Muscle of leg (tissue), 11 donors: ENCODE measurements around the gene C1QTNF1. TPM values are rescaled to one million over a fixed set of nuclear protein-coding genes. Genes with fewer than 3 reads are reported as not detected.

Experiments used
- DNase-seq: peaks from one replicate; pipeline ENCODE4 v3.0.0; 2013
- H3K27ac ChIP-seq: one replicate; pipeline ENCODE4 v1.5.1; 2013; ENCODE audit warnings: mild to moderate bottlenecking, low read length, control low read depth
- H3K27me3 ChIP-seq: one replicate; pipeline ENCODE4 v1.6.1; 2013; ENCODE audit warnings: low read length; ENCODE audit not compliant: control insufficient read depth, insufficient read depth
- H3K36me3 ChIP-seq: one replicate; pipeline ENCODE4 v1.6.1; 2013; ENCODE audit warnings: low read length; ENCODE audit not compliant: control insufficient read depth, insufficient read depth
- H3K4me1 ChIP-seq: one replicate; pipeline ENCODE4 v1.6.1; 2013; ENCODE audit warnings: low read length; ENCODE audit not compliant: control insufficient read depth, insufficient read depth
- H3K4me3 ChIP-seq: one replicate; pipeline ENCODE4 v1.5.1; 2013; ENCODE audit warnings: low read length, control low read depth
- H3K9me3 ChIP-seq: replicated peaks from 2 replicates; pipeline ENCODE4 v1.6.1; 2013; ENCODE audit warnings: low read depth, low read length; ENCODE audit not compliant: control insufficient read depth
- WGBS: methylation state at CpG from one replicate; pipeline ENCODE4 v1.1.5; 2013; ENCODE audit warnings: missing lambda C conversion rate; ENCODE audit not compliant: insufficient coverage; 5-methylcytosine and 5-hydroxymethylcytosine counted together
- polyA plus RNA-seq, 8 donors: library from polyadenylated mRNA; unstranded; fragments of 120-200 nt; gene quantifications; one replicate each; pipeline versions ENCODE4 v1.2.1 to v1.2.3, GENCODE V29; 2013; ENCODE audit warnings: inconsistent platforms in 1 of 8, low replicate concordance in 1 of 8; ENCODE audit not compliant: insufficient read length in 8 of 8, insufficient read depth in 1 of 8
- total RNA-seq: library from RNA; stranded (reverse); fragments of 120-200 nt; gene quantifications from one replicate; pipeline ENCODE4 v1.2.4, GENCODE V29; 2013

The C1QTNF1 gene
- total and polyA plus RNA-seq, 9 donors = 3.3 to 10.9 (median 5.8) TPM

DNA sequence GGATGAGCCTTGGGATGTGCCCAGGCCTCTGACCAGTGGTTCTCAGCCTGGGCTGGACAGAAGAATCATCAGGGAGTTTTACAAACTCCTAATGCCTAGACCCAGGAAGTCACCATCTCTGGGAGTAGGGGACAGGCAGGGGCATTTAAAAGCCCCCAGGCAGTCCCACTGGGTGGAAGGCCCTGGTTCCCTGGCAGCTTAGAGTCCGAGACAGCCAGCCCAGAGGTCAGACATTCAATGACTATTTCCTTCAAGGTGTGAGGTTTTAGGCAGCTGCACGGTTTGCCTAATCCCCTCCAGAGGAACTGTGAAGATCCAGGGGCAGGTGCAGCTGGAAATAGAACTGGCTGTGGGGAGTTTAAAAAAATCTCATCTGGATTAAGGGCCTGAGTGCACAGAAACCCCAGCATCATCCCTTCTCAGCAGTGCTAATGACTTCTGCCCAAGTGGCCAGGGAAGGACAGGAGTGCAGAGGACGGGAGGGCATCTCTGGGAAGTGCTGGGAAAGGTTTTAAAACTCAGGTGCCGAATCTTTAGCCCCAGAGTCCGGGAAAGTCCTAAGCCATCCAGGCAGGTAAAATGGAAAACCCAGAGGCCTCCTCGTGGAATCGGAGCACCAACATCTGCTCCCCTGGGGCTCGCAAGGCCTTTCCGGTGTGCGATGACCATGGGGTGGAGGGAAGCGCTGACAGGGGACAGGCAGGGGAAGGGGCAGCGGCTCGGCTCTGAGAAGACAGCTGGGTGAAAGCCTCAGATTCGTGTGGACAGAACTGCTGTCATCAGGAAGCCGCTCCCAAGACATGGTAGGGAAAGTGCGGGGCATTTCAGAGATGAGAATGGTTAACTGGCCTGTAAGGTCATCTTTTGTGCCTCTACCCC, 42.7 kb upstream of the C1QTNF1 start:
- H3K4me1 ChIP-seq = peaks cover 48% of the 10 kb centered on the region
- no peak overlapping the region for H3K4me3 ChIP-seq
- peaks cover 10% of the 10 kb centered on the region for H3K36me3 ChIP-seq
- WGBS = 48% methylated on average over 14 of the region's 16 CpGs
- H3K27ac ChIP-seq = no peak overlapping the region
- no peak for DNase-seq
- H3K9me3 ChIP-seq = no peaks in the 10 kb centered on the region
- H3K27me3 ChIP-seq = no peaks in the 10 kb centered on the region

DNA sequence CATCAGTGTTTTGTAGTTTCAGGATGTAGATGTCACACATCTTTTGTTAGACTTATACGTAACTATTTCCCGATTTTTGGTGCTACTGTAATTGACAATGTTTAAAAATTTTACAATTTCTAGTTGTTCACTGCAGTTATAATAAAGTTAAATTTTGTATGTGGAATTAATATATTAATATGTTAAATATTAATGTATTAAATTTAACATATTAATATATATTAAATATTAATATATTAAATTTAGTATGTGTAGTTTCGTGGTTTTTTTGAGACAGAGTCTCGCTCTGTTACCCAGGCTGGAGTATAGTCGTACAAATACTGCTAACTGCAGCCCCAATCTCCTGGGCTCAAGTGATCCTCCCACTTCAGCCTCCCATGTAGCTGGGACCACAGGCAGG, 38.6 kb upstream of the C1QTNF1 start:
- no CpG with 5 or more reads among the region's 5 CpGs for WGBS
- Histone ChIP-seq H3K36me3 (peaks cover 6% of the 10 kb centered on the region), H3K4me3 (no peak overlapping the region), H3K4me1 (peaks cover 14% of the 10 kb centered on the region), H3K27me3 (no peaks in the 10 kb centered on the region), H3K27ac (no peak overlapping the region), H3K9me3 (no peaks in the 10 kb centered on the region)
- DNase-seq = no peak

DNA sequence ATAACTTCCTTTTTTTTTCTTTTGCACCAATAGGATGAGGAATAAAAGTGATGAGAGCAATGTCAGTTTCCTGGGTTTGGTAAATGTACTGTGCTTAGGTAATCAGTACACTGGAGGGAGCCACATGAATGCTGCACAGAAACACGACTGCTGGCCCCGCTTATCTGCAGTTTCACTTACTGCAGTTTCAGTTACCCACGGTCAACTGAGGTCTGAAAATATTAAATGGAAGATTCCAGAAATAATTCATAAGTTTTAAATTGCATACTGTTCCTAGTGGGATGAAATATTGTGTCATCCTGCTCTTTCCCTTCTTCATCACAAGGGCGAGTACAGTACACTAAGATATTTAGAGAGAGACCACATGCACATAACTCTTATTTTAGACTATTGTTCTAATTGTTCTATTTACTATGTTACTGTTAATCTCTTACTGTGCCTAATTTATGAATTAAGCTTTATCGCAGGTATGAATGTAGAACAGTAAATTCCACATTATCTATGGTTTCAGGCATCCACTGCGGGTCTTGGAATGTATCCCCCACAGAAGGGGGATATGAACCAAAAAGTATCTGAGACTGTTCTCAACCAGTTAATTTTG, 37.8 kb upstream of the C1QTNF1 start:
- Histone ChIP-seq H3K9me3 (no peaks in the 10 kb centered on the region), H3K4me1 (peaks cover 7% of the 10 kb centered on the region), H3K36me3 (peaks cover 13% of the 10 kb centered on the region), H3K27ac (no peak overlapping the region), H3K27me3 (no peaks in the 10 kb centered on the region), H3K4me3 (no peak overlapping the region)
- DNase-seq = peak; percentile 67
- WGBS = 38% methylated on average over 1 of the region's 6 CpGs

DNA sequence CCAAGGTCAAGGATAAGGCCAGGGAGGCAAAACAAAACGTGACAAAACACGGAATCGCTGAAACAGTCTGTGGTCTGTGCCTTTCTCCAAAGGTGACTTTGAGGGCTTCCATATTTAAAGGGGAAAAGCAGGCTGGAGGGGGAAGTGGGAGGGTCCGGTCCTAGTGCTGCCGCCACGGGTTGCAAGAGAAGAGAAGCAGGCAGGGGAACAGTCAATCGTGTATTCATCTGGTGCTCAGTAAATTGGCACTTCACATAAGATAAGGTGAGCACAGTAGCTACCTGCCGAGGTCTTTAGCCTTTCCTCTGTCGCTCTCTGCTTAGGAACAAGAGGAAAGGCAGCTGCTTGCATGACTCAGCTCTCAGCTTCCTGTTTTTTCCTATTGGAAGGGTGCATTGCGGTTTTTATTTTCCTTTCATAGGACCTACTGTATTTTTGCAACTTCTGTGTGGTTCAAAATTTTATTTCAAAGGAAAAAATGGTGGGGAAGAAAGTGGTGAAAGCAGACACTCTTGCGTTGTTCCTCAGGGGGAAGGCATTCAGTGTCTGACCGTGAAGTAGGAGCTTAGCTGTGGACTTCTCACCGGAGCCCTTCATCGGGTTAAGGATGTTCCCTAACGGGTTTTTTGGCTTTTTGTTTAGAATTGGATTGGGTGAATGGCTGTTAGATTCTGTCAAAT, 37.2 kb upstream of the C1QTNF1 start:
- peak overlapping the region; percentile 14 for H3K4me3 ChIP-seq
- DNase-seq = peak; percentile 77
- no peaks in the 10 kb centered on the region for H3K9me3 ChIP-seq
- H3K36me3 ChIP-seq = peaks cover 20% of the 10 kb centered on the region
- H3K27ac ChIP-seq = no peak overlapping the region
- H3K27me3 ChIP-seq = no peaks in the 10 kb centered on the region
- H3K4me1 ChIP-seq = peaks cover 5% of the 10 kb centered on the region
- WGBS = 11% methylated on average over 13 of the region's 15 CpGs

DNA sequence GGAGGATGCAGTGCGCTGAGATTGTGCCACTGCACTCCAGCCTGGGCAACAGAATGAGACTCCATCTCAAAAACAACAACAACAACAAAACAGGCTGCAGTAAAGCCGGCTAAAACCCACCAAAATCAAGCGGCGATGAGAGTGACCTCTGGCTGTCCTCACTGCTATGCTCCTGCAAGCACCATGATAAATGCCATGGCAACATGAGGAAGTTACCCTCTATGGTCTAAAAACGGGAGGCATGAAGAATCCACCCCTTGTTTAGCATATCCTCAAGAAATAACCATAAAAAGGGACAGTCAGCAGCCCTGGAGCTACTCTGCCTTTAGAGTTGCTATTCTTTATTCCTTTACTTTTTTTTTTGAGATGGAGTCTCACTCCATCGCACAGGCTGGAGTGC, 35.8 kb upstream of the C1QTNF1 start:
- 67% methylated on average over 2 of the region's 6 CpGs for WGBS
- no peak overlapping the region for H3K27ac ChIP-seq
- H3K4me3 ChIP-seq = no peak overlapping the region
- peaks cover 5% of the 10 kb centered on the region for H3K4me1 ChIP-seq
- H3K27me3 ChIP-seq = no peaks in the 10 kb centered on the region
- H3K36me3 ChIP-seq = peaks cover 29% of the 10 kb centered on the region
- H3K9me3 ChIP-seq = no peaks in the 10 kb centered on the region
- DNase-seq = no peak

DNA sequence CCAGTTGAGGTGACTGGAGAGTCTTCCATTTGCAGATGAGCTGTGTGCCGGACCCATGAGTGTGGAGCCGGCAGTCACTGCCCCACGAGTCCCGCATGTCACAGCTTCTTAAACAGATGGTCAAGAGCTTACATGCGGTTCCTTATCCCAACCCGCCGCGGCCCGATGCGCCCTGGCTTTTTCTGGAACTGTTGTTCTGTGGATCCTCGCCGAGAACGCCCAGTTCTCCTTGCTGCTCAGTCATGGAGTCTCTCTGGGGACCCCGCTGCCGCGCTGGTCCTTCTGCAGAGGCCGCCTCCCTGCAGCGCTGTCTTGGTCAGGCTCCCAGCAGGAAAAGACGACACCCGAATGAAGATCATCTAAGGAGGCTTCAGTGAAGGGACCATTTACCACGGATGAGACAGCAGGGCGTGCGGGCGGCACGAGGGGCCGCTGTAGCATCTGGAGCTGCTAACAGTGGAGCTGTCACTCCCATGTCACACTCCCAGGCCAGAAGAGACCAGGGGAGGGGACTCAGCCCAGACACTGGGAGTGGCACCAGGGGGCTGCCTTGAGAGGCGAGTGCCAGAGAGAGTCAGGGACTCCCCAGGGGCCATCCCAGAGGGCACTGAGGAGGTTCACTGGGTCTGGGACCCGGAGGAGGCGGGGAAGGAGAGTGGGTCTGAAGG, 33.5 kb upstream of the C1QTNF1 start:
- Histone ChIP-seq H3K4me3 (no peak overlapping the region), H3K36me3 (peaks cover 52% of the 10 kb centered on the region), H3K27me3 (no peaks in the 10 kb centered on the region), H3K9me3 (no peaks in the 10 kb centered on the region), H3K27ac (no peak overlapping the region), H3K4me1 (peaks cover 5% of the 10 kb centered on the region)
- 94% methylated on average over 23 of the region's 29 CpGs for WGBS
- DNase-seq = no peak

DNA sequence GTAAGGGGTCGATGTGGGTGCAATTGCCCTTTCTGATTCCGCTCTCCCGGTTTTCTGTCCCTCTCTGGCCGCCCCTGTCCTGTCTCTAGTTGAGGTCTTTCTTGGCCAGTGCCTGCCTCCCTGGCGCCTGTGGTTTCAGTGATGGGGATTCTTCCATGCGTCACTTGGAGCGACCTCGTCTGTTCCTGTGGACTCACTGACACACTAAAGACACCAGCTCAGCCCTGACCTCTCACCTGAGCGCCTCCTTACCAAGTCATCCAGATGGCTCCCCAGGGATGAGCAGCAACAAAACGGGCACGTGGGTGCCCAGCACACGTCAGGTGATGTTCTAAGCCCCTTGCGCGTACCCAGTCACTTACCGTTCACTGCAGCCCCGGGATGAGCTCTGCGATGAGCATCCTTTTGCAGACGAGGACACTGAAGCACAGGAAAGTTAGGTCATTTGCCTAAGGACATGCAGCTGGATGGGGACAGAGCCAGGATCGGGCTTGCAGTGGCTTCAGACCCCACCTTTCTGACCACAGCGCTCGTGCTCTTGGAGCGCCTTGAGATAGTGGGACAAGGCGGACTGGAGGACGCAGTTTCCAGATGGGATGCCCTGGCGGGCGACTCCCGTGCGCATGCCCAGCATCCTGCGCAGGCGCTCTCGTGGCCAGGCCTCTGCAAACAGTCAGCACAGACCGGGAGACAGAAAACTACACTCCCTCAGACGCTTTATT, 32.8 kb upstream of the C1QTNF1 start:
- Histone ChIP-seq H3K9me3 (no peaks in the 10 kb centered on the region), H3K27ac (no peak overlapping the region), H3K36me3 (peaks cover 59% of the 10 kb centered on the region), H3K4me3 (no peak overlapping the region), H3K27me3 (no peaks in the 10 kb centered on the region), H3K4me1 (peaks cover 7% of the 10 kb centered on the region)
- WGBS = 83% methylated on average over 24 of the region's 33 CpGs
- peak; percentile 36 for DNase-seq

DNA sequence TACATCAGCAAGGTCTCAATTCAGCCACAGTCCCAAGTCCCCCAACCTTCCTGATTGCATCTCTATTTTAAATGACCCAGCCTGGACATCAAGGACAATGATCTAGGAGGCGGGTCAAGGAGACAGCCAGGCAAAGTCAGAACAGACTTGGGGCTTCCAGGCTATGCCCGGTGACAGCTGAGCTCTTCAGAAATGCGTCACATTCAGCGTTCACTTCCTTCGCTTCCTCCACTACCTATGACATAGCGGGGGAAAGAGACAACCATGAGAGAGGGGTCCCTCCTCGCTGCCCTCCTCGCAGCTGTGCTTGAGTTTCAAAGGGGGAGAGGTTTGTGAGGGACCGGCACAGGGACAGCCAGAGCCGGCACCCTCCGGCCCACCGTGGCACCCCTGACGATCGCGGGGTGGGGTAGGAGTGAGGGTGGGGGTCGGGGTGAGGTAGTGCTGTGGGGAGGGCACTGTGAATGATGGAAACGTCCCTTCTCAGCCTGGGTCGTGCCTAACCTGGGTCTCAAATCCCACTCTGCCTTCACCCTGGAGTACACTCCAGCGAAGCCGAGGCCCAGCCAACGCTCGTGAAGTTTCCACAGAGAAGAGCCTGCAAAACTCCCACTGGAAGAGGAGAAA, 31.9 kb upstream of the C1QTNF1 start:
- H3K4me3 ChIP-seq = no peak overlapping the region
- H3K27me3 ChIP-seq = no peaks in the 10 kb centered on the region
- peaks cover 67% of the 10 kb centered on the region for H3K36me3 ChIP-seq
- H3K9me3 ChIP-seq = no peaks in the 10 kb centered on the region
- H3K4me1 ChIP-seq = peaks cover 10% of the 10 kb centered on the region
- 97% methylated on average over 5 of the region's 22 CpGs for WGBS
- no peak for DNase-seq
- no peak overlapping the region for H3K27ac ChIP-seq

DNA sequence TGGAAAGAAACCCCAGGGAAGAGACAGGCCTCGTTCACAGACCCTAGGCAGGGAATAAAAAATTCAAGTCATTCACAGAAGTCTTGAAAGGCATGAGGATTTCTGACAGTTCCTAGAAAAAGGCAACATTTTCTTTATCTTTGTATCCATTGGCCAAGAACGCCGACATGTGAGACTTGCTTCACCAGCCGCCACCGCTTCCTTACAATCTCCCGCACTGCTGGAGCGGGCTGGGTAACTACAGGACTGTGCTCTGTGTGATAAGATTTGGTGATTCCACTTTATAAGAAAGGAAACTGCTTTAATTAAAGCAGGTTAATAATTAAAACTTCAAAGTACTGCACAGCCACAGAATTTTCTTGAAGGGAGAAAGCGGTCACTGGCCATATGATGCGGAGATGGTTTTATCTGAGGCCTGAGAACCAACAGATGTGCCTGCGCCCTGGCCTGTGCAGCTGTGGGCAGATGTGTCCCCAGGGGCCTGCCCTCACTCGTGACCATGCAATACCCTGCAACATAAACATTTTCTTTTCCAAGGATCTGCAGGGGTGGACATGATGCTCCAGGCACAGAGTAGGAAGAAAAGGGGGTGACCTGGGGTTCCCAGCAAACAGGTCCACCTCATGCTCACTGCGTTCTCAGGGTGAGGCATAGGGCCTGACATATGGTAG, 31.3 kb upstream of the C1QTNF1 start:
- DNase-seq = no peak
- H3K36me3 ChIP-seq = peaks cover 73% of the 10 kb centered on the region

More for the DNA sequence above, 31.3 kb upstream of the C1QTNF1 start:
- H3K27ac ChIP-seq = no peak overlapping the region
- H3K27me3 ChIP-seq = no peaks in the 10 kb centered on the region
- no peaks in the 10 kb centered on the region for H3K9me3 ChIP-seq
- H3K4me3 ChIP-seq = no peak overlapping the region
- WGBS = 92% methylated on average over 4 of the region's 12 CpGs
- H3K4me1 ChIP-seq = peaks cover 17% of the 10 kb centered on the region
